HEK293T (cell line): ENCODE measurements around the gene CFAP74.

Experiments used
- CTBP1 ChIP-seq: fragments of 450-650 bp; IDR thresholded peaks from 2 replicates; pipeline ENCODE4 v1.6.1; 2016; ENCODE audit warnings: borderline replicate concordance
- FOXM1 ChIP-seq: fragments of 450-650 bp; IDR thresholded peaks from 2 replicates; pipeline ENCODE4 v1.6.1; 2017; ENCODE audit warnings: mild to moderate bottlenecking, borderline replicate concordance
- TARDBP ChIP-seq: fragments of 450-650 bp; IDR thresholded peaks from 2 replicates; pipeline ENCODE4 v1.6.1; 2016
- ZNF384 ChIP-seq: fragments of 450-650 bp; IDR thresholded peaks from 2 replicates; pipeline ENCODE4 v1.6.1; 2016

DNA sequence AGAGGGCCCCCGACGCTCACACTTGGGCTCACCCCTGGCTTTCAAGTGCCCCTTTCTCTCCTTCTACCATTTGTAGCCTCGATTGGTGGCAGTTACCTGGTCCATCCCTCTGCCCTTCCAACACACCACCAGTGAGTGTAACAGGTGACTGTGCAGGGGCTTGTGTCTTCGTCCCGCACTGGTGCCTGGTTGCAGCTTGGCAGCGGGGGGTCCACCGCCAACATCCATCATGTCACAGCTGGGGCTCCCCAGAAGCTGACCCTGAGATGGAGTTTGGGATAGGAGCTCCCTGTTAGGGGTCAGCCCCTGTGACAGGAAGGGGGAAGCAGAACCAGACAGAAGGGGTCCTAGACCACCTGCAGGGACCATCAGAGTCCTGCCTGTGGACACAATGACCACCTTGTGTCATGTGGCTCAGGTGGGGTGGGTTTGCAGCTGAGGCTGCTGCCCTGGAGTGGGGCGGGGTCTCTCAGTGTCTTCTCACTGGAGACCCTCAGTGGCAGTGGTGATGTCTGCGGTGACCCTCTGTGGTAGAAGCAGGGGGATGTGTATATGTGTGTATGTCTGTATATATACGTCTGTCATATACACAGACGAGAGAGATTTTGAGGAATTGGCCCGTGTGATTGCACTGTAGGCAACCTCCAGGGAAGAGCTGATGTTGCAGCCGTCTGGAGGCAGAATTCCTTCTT, 92.1 kb downstream of the CFAP74 start:
- TF ChIP-seq FOXM1, result no peak
- no peak for TF ChIP-seq ZNF384
- no peak for TF ChIP-seq TARDBP
- TF ChIP-seq CTBP1, result no peak
